Tibial artery (tissue), 4 donors: ENCODE measurements around the gene GGTLC1.

Source experiments
- DNase-seq, 2 donors: peaks; one replicate each; pipeline ENCODE4 v3.0.0-alpha.2; 2019
- H3K27ac ChIP-seq, 2 donors: fragments of 200-600 bp; sonication (generic) in 1 of 2; 1 replicate in 1 of 2; 2 replicates in 1 of 2; pipeline ENCODE4 v1.5.1; 2018 to 2019; ENCODE audit warnings: mild to moderate bottlenecking in 1 of 2
- H3K27me3 ChIP-seq, 2 donors: fragments of 200-600 bp; sonication (generic) in 1 of 2; one replicate each; pipeline versions ENCODE4 v1.5.1 to v1.6.0; 2016 to 2019
- H3K36me3 ChIP-seq, 3 donors: fragments of 200-600 bp; sonication (generic) in 2 of 3; one replicate each; pipeline ENCODE4 v1.5.1; 2016 to 2019; ENCODE audit warnings: mild to moderate bottlenecking in 2 of 3
- H3K4me1 ChIP-seq, 4 donors: fragments of 200-600 bp; sonication (generic) in 2 of 4; 1 replicate in 3 of 4; 2 replicates in 1 of 4; pipeline ENCODE4 v1.5.1; 2016 to 2019
- H3K4me3 ChIP-seq, 2 donors: fragments of 200-600 bp; sonication (generic) in 1 of 2; 1 replicate in 1 of 2; 2 replicates in 1 of 2; pipeline ENCODE4 v1.5.1; 2018 to 2019; ENCODE audit warnings: mild to moderate bottlenecking in 2 of 2
- H3K9me3 ChIP-seq, 3 donors: fragments of 200-600 bp; sonication (generic) in 1 of 3; one replicate each; pipeline ENCODE4 v1.5.1; 2016 to 2019
- CTCF ChIP-seq, 2 experiments: fragments of 200-600 bp in 1 of 2; fragments of 450-650 bp in 1 of 2; IDR thresholded peaks; one replicate each; pipeline ENCODE4 v1.5.1; 2017 to 2019; ENCODE audit warnings: antibody characterized with exemption in 2 of 2, mild to moderate bottlenecking in 1 of 2, moderate library complexity in 1 of 2
- intact Hi-C: fragments of 100-400 bp; cut with DNase I; formaldehyde crosslinking; loops from one replicate; pipeline ENCODE4 v1.15.0; 2023; ENCODE audit warnings: low total_unique reads

Gene GGTLC1

GRCh38 chr20:23988561-23988960, at the start of gene GGTLC1:
GGTLC1 (minus strand) TSS chr20:23988779; CDS start chr20:23986611, 2,168 bp downstream.
- H3K27me3 ChIP-seq, result no peaks in the 10 kb centered on the region
- TF ChIP-seq CTCF (IDR thresholded peaks at IDR 0.05), result no peak
- H3K27ac ChIP-seq, result no peak within 1 kb of the TSS
- intact Hi-C loops, result no loop called here
- no peaks in the 10 kb centered on the region for H3K4me1 ChIP-seq
- no peak for DNase-seq
- no peaks in the 10 kb centered on the region for H3K9me3 ChIP-seq
- H3K4me3 ChIP-seq, result no peak within 1 kb of the TSS
- H3K36me3 ChIP-seq, result no peaks in the 10 kb centered on the region

GRCh38 chr20:24034820-24035219, 46.2 kb upstream of the GGTLC1 start:
- TF ChIP-seq CTCF (IDR thresholded peaks at IDR 0.05), result no peak
- intact Hi-C loops, result no loop called here
- no peaks in the 10 kb centered on the region for H3K27me3 ChIP-seq
- no peaks in the 10 kb centered on the region for H3K4me1 ChIP-seq
- no peak for DNase-seq
- H3K9me3 ChIP-seq, result no peaks in the 10 kb centered on the region
- no peaks in the 10 kb centered on the region for H3K36me3 ChIP-seq
- no peak overlapping the region for H3K27ac ChIP-seq
- H3K4me3 ChIP-seq, result no peak overlapping the region

GRCh38 chr20:24033565-24033964, 45.0 kb upstream of the GGTLC1 start:
- no peak for TF ChIP-seq CTCF (IDR thresholded peaks at IDR 0.05)
- intact Hi-C loops, result no loop called here
- H3K9me3 ChIP-seq, result no peaks in the 10 kb centered on the region
- no peaks in the 10 kb centered on the region for H3K27me3 ChIP-seq
- H3K36me3 ChIP-seq, result no peaks in the 10 kb centered on the region
- H3K27ac ChIP-seq, result no peak overlapping the region
- no peaks in the 10 kb centered on the region for H3K4me1 ChIP-seq
- no peak for DNase-seq
- no peak overlapping the region for H3K4me3 ChIP-seq

GRCh38 chr20:24033151-24033550, 44.6 kb upstream of the GGTLC1 start:
- intact Hi-C loops, result no loop called here
- H3K4me3 ChIP-seq, result no peak overlapping the region
- no peaks in the 10 kb centered on the region for H3K4me1 ChIP-seq
- no peaks in the 10 kb centered on the region for H3K9me3 ChIP-seq
- no peaks in the 10 kb centered on the region for H3K36me3 ChIP-seq
- H3K27ac ChIP-seq, result no peak overlapping the region
- H3K27me3 ChIP-seq, result no peaks in the 10 kb centered on the region
- DNase-seq, result no peak
- TF ChIP-seq CTCF (IDR thresholded peaks at IDR 0.05), result no peak

GRCh38 chr20:24032400-24032898, 43.9 kb upstream of the GGTLC1 start:
- Histone ChIP-seq H3K36me3 (no peaks in the 10 kb centered on the region), H3K4me1 (no peaks in the 10 kb centered on the region), H3K27ac (no peak overlapping the region), H3K27me3 (no peaks in the 10 kb centered on the region), H3K4me3 (no peak overlapping the region), H3K9me3 (no peaks in the 10 kb centered on the region)
- DNase-seq, result no peak
- intact Hi-C loops, result no loop called here
- TF ChIP-seq CTCF (IDR thresholded peaks at IDR 0.05), result no peak

GRCh38 chr20:24027229-24027628, 38.6 kb upstream of the GGTLC1 start:
- no peaks in the 10 kb centered on the region for H3K9me3 ChIP-seq
- intact Hi-C loops, result no loop called here
- H3K27ac ChIP-seq, result no peak overlapping the region
- no peaks in the 10 kb centered on the region for H3K4me1 ChIP-seq
- TF ChIP-seq CTCF (IDR thresholded peaks at IDR 0.05), result no peak
- peak in 1 of 2 donors; percentile 75 for DNase-seq
- no peaks in the 10 kb centered on the region for H3K27me3 ChIP-seq
- H3K36me3 ChIP-seq, result no peaks in the 10 kb centered on the region
- H3K4me3 ChIP-seq, result no peak overlapping the region
